Body of pancreas (tissue), 4 donors: ENCODE data around the gene OR10H5.

Experiments
- CTCF ChIP-seq, 7 experiments: fragments of 450-650 bp in 4 of 7; fragments of 200-600 bp in 3 of 7; sonication (generic) in 3 of 7; IDR thresholded peaks; one replicate each; pipeline ENCODE4 v1.5.1; 2016 to 2019; ENCODE audit warnings: antibody characterized with exemption in 7 of 7
- POLR2A ChIP-seq, 3 donors: fragments of 450-650 bp; IDR thresholded peaks; one replicate each; pipeline ENCODE4 v1.6.1; 2016; ENCODE audit warnings: antibody characterized with exemption in 3 of 3, mild to moderate bottlenecking in 2 of 3

DNA sequence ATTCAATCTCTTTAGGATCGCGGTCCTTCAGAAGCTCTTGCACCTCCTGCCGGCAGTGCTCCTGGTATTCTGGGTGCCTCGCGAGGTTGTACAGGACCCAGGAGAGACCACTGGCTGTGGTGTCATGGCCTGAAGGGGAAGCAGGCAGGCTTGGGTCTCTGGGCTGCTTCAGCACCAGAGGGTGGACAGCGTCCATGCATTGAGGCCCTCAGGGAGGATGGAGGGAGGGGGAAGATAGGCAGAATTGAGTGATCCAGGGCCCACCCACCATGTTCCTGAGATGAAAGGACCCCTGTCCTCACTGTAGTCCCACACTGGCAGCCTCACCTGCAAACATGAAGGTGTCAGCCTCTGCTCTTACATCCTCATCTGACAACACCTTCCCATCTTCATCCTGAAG lies 17.9 kb upstream of the OR10H5 start:
- TF ChIP-seq CTCF (IDR thresholded peaks at IDR 0.05), result no peak
- no peak for TF ChIP-seq POLR2A (IDR thresholded peaks at IDR 0.05)
